ENCODE measurements around the gene PHLDA2. TPM values are rescaled to one million over a fixed set of nuclear protein-coding genes. Genes with fewer than 3 reads are reported as not detected.
A peak's percentile ranks its signal among the peaks of the same experiment; 100 is the strongest.

PHLDA2 gene
- polyA plus RNA-seq, 1 donor (not counting 4 experiments of a cell fraction or from before 2014, with no cell fraction given) = 24.3 TPM

GRCh38 chr11:2904153-2905052 is 24.8 kb downstream of the PHLDA2 start:
- Histone ChIP-seq H3K4me3 (ENCODE audit: control insufficient read depth in 2 of 3, extremely low read depth in 1 of 3, insufficient read depth in 2 of 3, low read depth in 1 of 3, low read length in 3 of 3) (no peak overlapping the region), H3K4me1 (ENCODE audit: control insufficient read depth, extremely low read depth, insufficient read depth, low read length) (peaks cover 35% of the 10 kb centered on the region), H3K27ac (ENCODE audit: control insufficient read depth, insufficient read depth, low read length) (no peak overlapping the region), H3K36me3 (ENCODE audit: control insufficient read depth in 2 of 2, extremely low read depth in 1 of 2, insufficient read depth in 2 of 2, low read length in 2 of 2) (no peaks in the 10 kb centered on the region), H3K27me3 (ENCODE audit: control insufficient read depth, extremely low read depth, insufficient read depth, low read length) (no peaks in the 10 kb centered on the region), H3K9me1 (ENCODE audit: control insufficient read depth, extremely low read depth, insufficient read depth, low read length) (no peaks in the 10 kb centered on the region), H3K4me2 (ENCODE audit: control insufficient read depth, extremely low read depth, insufficient read depth, low read depth, low read length) (peak overlapping the region; percentile 80), H3K79me2 (ENCODE audit: control insufficient read depth, insufficient read depth, low read length) (no peaks in the 10 kb centered on the region), H2AFZ (ENCODE audit: control insufficient read depth, low read length) (no peak overlapping the region), H3K9ac (ENCODE audit: control insufficient read depth, extremely low read depth, insufficient read depth, low read length) (no peak overlapping the region), H3K9me3 (ENCODE audit: control insufficient read depth, low read depth, low read length) (no peaks in the 10 kb centered on the region), H4K20me1 (ENCODE audit: control insufficient read depth, extremely low read depth, insufficient read depth, low read length) (no peaks in the 10 kb centered on the region)
- FAIRE-seq (no peak), DNase-seq (ENCODE audit: low read depth, low spot score) (no peak)
- TF ChIP-seq EZH2 (IDR thresholded peaks at IDR 0.05; ENCODE audit: low read length) = no peak
- TF ChIP-seq CTCF (optimal IDR thresholded peaks at IDR 0.05 in 1 of 3, IDR thresholded peaks at IDR 0.05 in 1 of 3, conservative IDR thresholded peaks at IDR 0.05 in 1 of 3; ENCODE audit: extremely low read depth in 1 of 3, insufficient read depth in 2 of 3, low read length in 3 of 3) = no peak
- dilution Hi-C loops (cut with MboI; ENCODE audit: extremely low pct_ligation_motif_present, low sequenced_read_pairs) = no loop called here

DNA sequence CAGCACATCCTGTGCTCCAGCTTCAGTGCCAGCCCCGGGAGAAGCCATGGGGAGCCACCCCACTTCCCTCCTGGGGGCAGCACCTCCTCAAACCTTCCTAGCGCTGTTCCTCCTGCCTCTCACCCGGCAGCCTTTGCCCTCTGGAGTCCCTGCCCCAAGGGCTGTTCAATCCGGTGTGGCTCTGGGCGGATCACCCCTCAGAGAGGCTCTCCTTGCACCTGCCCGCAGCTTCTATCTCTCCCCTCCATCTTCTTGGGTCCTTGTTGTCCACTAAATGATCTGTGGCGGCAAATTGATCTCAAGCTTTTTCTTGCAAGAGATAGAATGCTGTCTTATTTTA is 25.6 kb downstream of the PHLDA2 start:
- Histone ChIP-seq H3K9me3 (ENCODE audit: control insufficient read depth, low read depth, low read length) (no peaks in the 10 kb centered on the region), H3K9ac (ENCODE audit: control insufficient read depth, extremely low read depth, insufficient read depth, low read length) (peak overlapping the region; percentile 62), H3K4me1 (ENCODE audit: control insufficient read depth, extremely low read depth, insufficient read depth, low read length) (peaks cover 42% of the 10 kb centered on the region), H3K4me3 (ENCODE audit: control insufficient read depth in 2 of 3, extremely low read depth in 1 of 3, insufficient read depth in 2 of 3, low read depth in 1 of 3, low read length in 3 of 3) (peak overlapping the region; percentile 60 to 72 (median 71)), H3K27me3 (ENCODE audit: control insufficient read depth, extremely low read depth, insufficient read depth, low read length) (no peaks in the 10 kb centered on the region), H3K27ac (ENCODE audit: control insufficient read depth, insufficient read depth, low read length) (no peak overlapping the region), H3K79me2 (ENCODE audit: control insufficient read depth, insufficient read depth, low read length) (no peaks in the 10 kb centered on the region), H3K9me1 (ENCODE audit: control insufficient read depth, extremely low read depth, insufficient read depth, low read length) (no peaks in the 10 kb centered on the region), H3K36me3 (ENCODE audit: control insufficient read depth in 2 of 2, extremely low read depth in 1 of 2, insufficient read depth in 2 of 2, low read length in 2 of 2) (no peaks in the 10 kb centered on the region), H2AFZ (ENCODE audit: control insufficient read depth, low read length) (no peak overlapping the region), H3K4me2 (ENCODE audit: control insufficient read depth, extremely low read depth, insufficient read depth, low read depth, low read length) (peak overlapping the region; percentile 80), H4K20me1 (ENCODE audit: control insufficient read depth, extremely low read depth, insufficient read depth, low read length) (no peaks in the 10 kb centered on the region)
- FAIRE-seq (no peak), DNase-seq (ENCODE audit: low read depth, low spot score) (no peak)
- TF ChIP-seq CTCF (optimal IDR thresholded peaks at IDR 0.05 in 1 of 3, IDR thresholded peaks at IDR 0.05 in 1 of 3, conservative IDR thresholded peaks at IDR 0.05 in 1 of 3; ENCODE audit: extremely low read depth in 1 of 3, insufficient read depth in 2 of 3, low read length in 3 of 3) = peak in 1 of 3 experiments; percentile 14
- no peak for TF ChIP-seq EZH2 (IDR thresholded peaks at IDR 0.05; ENCODE audit: low read length)
- dilution Hi-C loops (cut with MboI; ENCODE audit: extremely low pct_ligation_motif_present, low sequenced_read_pairs) = no loop called here

All from keratinocyte (primary cell).